Upper lobe of left lung (tissue), 6 donors: ENCODE measurements around the gene PIGO. TPM values are rescaled to one million over a fixed set of nuclear protein-coding genes. Genes with fewer than 3 reads are reported as not detected.

Experiments used
- ATAC-seq, 2 donors: fragments of 200-7000 bp; cut with Tn5 transposase; one replicate each; pipeline ENCODE4 v1.9.1; 2022; ENCODE audit warnings: mild to moderate bottlenecking in 2 of 2, moderate library complexity in 2 of 2; ENCODE audit not compliant: low FRiP score in 2 of 2
- DNase-seq, 2 donors: peaks; one replicate each; pipeline ENCODE4 v3.0.0-alpha.2; 2019 to 2020
- H3K27ac ChIP-seq, 4 donors: fragments of 200-600 bp; sonication (generic); one replicate each; pipeline ENCODE4 v1.5.1; 2016 to 2019
- H3K27me3 ChIP-seq, 4 donors: fragments of 200-600 bp; sonication (generic); one replicate each; pipeline ENCODE4 v1.5.1; 2017 to 2019
- H3K36me3 ChIP-seq, 4 donors: fragments of 200-600 bp; sonication (generic); one replicate each; pipeline ENCODE4 v1.5.1; 2016 to 2019
- H3K4me1 ChIP-seq, 4 donors: fragments of 200-600 bp; sonication (generic); one replicate each; pipeline ENCODE4 v1.5.1; 2018 to 2019
- H3K4me3 ChIP-seq, 4 donors: fragments of 200-600 bp; sonication (generic); one replicate each; pipeline ENCODE4 v1.5.1; 2017 to 2019; ENCODE audit warnings: mild to moderate bottlenecking in 2 of 4, moderate library complexity in 1 of 4
- H3K9me3 ChIP-seq, 4 donors: fragments of 200-600 bp; sonication (generic); one replicate each; pipeline ENCODE4 v1.5.1; 2018 to 2019
- CTCF ChIP-seq, 6 experiments: fragments of 450-650 bp in 4 of 6; fragments of 200-600 bp in 2 of 6; sonication (generic) in 2 of 6; IDR thresholded peaks; one replicate each; pipeline ENCODE4 v1.5.1; 2016 to 2019; ENCODE audit warnings: antibody characterized with exemption in 6 of 6
- EP300 ChIP-seq, 4 donors: sonication (generic); formaldehyde crosslinking; IDR thresholded peaks; one replicate each; pipeline ENCODE4 v1.5.1; 2017; ENCODE audit warnings: antibody characterized with exemption in 4 of 4, control low read depth in 2 of 4
- POLR2A ChIP-seq, 4 donors: fragments of 450-650 bp; IDR thresholded peaks; one replicate each; pipeline ENCODE4 v1.5.1; 2016 to 2017; ENCODE audit warnings: antibody characterized with exemption in 4 of 4, mild to moderate bottlenecking in 2 of 4
- POLR2AphosphoS5 ChIP-seq, 2 donors: sonication (generic); formaldehyde crosslinking; IDR thresholded peaks; one replicate each; pipeline ENCODE4 v1.5.1; 2017; ENCODE audit warnings: antibody characterized with exemption in 2 of 2
- WGBS, 2 donors: methylation state at CpG; one replicate each; pipeline ENCODE4 v1.1.5; 2017 to 2018; 5-methylcytosine and 5-hydroxymethylcytosine counted together
- total RNA-seq, 6 donors: library from RNA; depleted of rRNA in 4 of 6; stranded (reverse); fragments of >200 nt in 4 of 6; gene quantifications; one replicate each; pipeline versions ENCODE4 v1.1.0 to v1.2.1, GENCODE V29; 2016 to 2021
- donor health status: DM: no; HTN: no; CAD: no; lungs with moderate emphysema.
- donor health status: DM: no; HTN: yes; CAD: no; lungs with severe emphysema.

The PIGO gene
- total RNA-seq, 6 donors from 2014 or later, result 11.5 to 29.0 (median 19.1) TPM

- Histone ChIP-seq H3K27ac (peak overlapping the region; percentile 99 to 100 (median 100)), H3K36me3 (peaks cover 18 to 34% (median 22%) of the 10 kb centered on the region in 4 donors), H3K4me3 (peak overlapping the region; percentile 80 to 99 (median 89)), H3K27me3 (no peaks in the 10 kb centered on the region), H3K9me3 (no peaks in the 10 kb centered on the region), H3K4me1 (peaks cover 31 to 45% (median 37%) of the 10 kb centered on the region in 4 donors)
- TF ChIP-seq POLR2A (IDR thresholded peaks at IDR 0.05), result no peak
- no peak for TF ChIP-seq CTCF (IDR thresholded peaks at IDR 0.05)
- no peak for TF ChIP-seq EP300 (IDR thresholded peaks at IDR 0.05)
- no peak for TF ChIP-seq POLR2AphosphoS5 (IDR thresholded peaks at IDR 0.05)
- DNase-seq, result peak in 1 of 2 donors; percentile 34
- no peak for ATAC-seq
- WGBS, 2 donors, result 2 to 3% methylated on average over 19 to 20 of the region's 20 CpGs
Observed at GRCh38 chr9:35070823-35071813, 25.3 kb downstream of the PIGO start.

- no peaks in the 10 kb centered on the region for H3K27me3 ChIP-seq
- peaks cover 31 to 45% (median 37%) of the 10 kb centered on the region in 4 donors for H3K4me1 ChIP-seq
- peak overlapping the region in 1 of 4 donors; percentile 80 for H3K4me3 ChIP-seq
- DNase-seq (no peak), ATAC-seq (no peak)
- no peak overlapping the region for H3K27ac ChIP-seq
- peaks cover 39 to 49% (median 40%) of the 10 kb centered on the region in 4 donors for H3K36me3 ChIP-seq
- no peaks in the 10 kb centered on the region for H3K9me3 ChIP-seq
- WGBS, 2 donors, result 70 to 73% methylated on average over 4 of the region's 4 CpGs
- TF ChIP-seq POLR2AphosphoS5 (IDR thresholded peaks at IDR 0.05) (no peak), POLR2A (IDR thresholded peaks at IDR 0.05) (no peak), CTCF (IDR thresholded peaks at IDR 0.05) (no peak), EP300 (IDR thresholded peaks at IDR 0.05) (no peak)
Observed at GRCh38 chr9:35069020-35069419, 27.4 kb downstream of the PIGO start.

- no peak overlapping the region for H3K27ac ChIP-seq
- H3K4me3 ChIP-seq, result no peak overlapping the region
- 67 to 80% methylated on average over 1 of the region's 1 CpG for WGBS, 2 donors
- peaks cover 27 to 38% (median 34%) of the 10 kb centered on the region in 4 donors for H3K4me1 ChIP-seq
- no peak for TF ChIP-seq POLR2AphosphoS5 (IDR thresholded peaks at IDR 0.05)
- TF ChIP-seq EP300 (IDR thresholded peaks at IDR 0.05), result no peak
- no peak for TF ChIP-seq POLR2A (IDR thresholded peaks at IDR 0.05)
- TF ChIP-seq CTCF (IDR thresholded peaks at IDR 0.05), result no peak
- H3K27me3 ChIP-seq, result no peaks in the 10 kb centered on the region
- no peak for ATAC-seq
- no peaks in the 10 kb centered on the region for H3K9me3 ChIP-seq
- DNase-seq, result no peak
- peaks cover 57 to 68% (median 59%) of the 10 kb centered on the region in 4 donors for H3K36me3 ChIP-seq
Observed at GRCh38 chr9:35067056-35067455, 29.3 kb downstream of the PIGO start.

GRCh38 chr9:35060548-35061207 lies 35.7 kb downstream of the PIGO start:
- H3K9me3 ChIP-seq, result no peaks in the 10 kb centered on the region
- WGBS, 2 donors, result 90% methylated on average over 2 to 11 of the region's 11 CpGs
- no peaks in the 10 kb centered on the region for H3K4me1 ChIP-seq
- no peak for ATAC-seq
- H3K27me3 ChIP-seq, result no peaks in the 10 kb centered on the region
- H3K27ac ChIP-seq, result no peak overlapping the region
- no peak for TF ChIP-seq EP300 (IDR thresholded peaks at IDR 0.05)
- TF ChIP-seq POLR2A (IDR thresholded peaks at IDR 0.05), result no peak
- no peak for DNase-seq
- H3K36me3 ChIP-seq, result peaks cover 92 to 100% (median 99%) of the 10 kb centered on the region in 4 donors
- H3K4me3 ChIP-seq, result no peak overlapping the region

- H3K4me1 ChIP-seq, result no peaks in the 10 kb centered on the region
- H3K4me3 ChIP-seq, result no peak overlapping the region
- H3K9me3 ChIP-seq, result no peaks in the 10 kb centered on the region
- TF ChIP-seq CTCF (IDR thresholded peaks at IDR 0.05) (no peak), POLR2AphosphoS5 (IDR thresholded peaks at IDR 0.05) (no peak), EP300 (IDR thresholded peaks at IDR 0.05) (no peak), POLR2A (IDR thresholded peaks at IDR 0.05) (no peak)
- no peaks in the 10 kb centered on the region for H3K27me3 ChIP-seq
- peaks cover 80 to 100% (median 96%) of the 10 kb centered on the region in 4 donors for H3K36me3 ChIP-seq
- WGBS, 2 donors, result 90 to 92% methylated on average over 7 to 10 of the region's 10 CpGs
- ATAC-seq (no peak), DNase-seq (no peak)
- H3K27ac ChIP-seq, result no peak overlapping the region
Observed at GRCh38 chr9:35059438-35059837, 37.0 kb downstream of the PIGO start.
